Neural cell (in vitro differentiated cells): ENCODE results near the gene DNAJC15.

Experiments used
- EP300 ChIP-seq: fragments of 450-650 bp; conservative IDR thresholded peaks from 2 replicates; pipeline ENCODE4 v1.6.1; 2014; ENCODE audit warnings: antibody characterized with exemption, mild to moderate bottlenecking, moderate library complexity; ENCODE audit not compliant: poor library complexity, severe bottlenecking
- EZH2 ChIP-seq: fragments of 200-600, 300-800 bp; shearing (Covaris generic), sonication (generic); IDR thresholded peaks from 2 replicates; pipeline ENCODE4 v1.6.1; 2014; ENCODE audit warnings: antibody characterized with exemption, low read length, borderline replicate concordance, mild to moderate bottlenecking; ENCODE audit not compliant: insufficient read depth, poor library complexity, severe bottlenecking
- POLR2AphosphoS5 ChIP-seq: IDR thresholded peaks from 2 replicates; pipeline ENCODE4 v1.6.1; 2012
- RAD21 ChIP-seq: fragments of 450-650 bp; conservative IDR thresholded peaks from 2 replicates; pipeline ENCODE4 v1.6.1; 2014; ENCODE audit warnings: antibody characterized with exemption, mild to moderate bottlenecking, moderate library complexity
- TF ChIP-seq, protein P1 (sequence below): fragments of 450-650 bp; IDR thresholded peaks from 2 replicates; pipeline ENCODE4 v1.5.1; 2014; ENCODE audit warnings: antibody characterized with exemption, mild to moderate bottlenecking, moderate library complexity; ENCODE audit not compliant: poor library complexity, severe bottlenecking

DNA sequence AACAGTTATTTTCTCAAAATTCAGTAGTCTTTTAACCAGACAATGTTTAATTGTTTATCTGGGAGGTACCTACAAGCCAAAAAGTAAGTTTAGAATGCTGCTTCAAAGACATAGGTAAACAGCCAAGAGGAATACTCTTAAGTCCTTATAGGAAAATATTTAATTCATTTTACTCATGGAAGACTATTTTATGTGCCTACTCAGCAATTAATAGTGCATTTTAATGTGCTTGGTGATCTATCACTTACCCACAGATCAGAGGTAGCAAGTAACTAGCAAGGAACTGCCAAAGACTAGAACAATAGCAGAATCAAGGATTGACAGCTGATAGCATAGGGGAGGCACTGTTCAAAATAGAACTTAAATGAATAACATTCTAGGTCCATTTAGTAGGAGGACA, 60.4 kb downstream of the DNAJC15 start:
- TF ChIP-seq POLR2AphosphoS5 (no peak), EZH2 (no peak), RAD21 (no peak), EP300 (no peak)
- TF ChIP-seq, protein P1, sequence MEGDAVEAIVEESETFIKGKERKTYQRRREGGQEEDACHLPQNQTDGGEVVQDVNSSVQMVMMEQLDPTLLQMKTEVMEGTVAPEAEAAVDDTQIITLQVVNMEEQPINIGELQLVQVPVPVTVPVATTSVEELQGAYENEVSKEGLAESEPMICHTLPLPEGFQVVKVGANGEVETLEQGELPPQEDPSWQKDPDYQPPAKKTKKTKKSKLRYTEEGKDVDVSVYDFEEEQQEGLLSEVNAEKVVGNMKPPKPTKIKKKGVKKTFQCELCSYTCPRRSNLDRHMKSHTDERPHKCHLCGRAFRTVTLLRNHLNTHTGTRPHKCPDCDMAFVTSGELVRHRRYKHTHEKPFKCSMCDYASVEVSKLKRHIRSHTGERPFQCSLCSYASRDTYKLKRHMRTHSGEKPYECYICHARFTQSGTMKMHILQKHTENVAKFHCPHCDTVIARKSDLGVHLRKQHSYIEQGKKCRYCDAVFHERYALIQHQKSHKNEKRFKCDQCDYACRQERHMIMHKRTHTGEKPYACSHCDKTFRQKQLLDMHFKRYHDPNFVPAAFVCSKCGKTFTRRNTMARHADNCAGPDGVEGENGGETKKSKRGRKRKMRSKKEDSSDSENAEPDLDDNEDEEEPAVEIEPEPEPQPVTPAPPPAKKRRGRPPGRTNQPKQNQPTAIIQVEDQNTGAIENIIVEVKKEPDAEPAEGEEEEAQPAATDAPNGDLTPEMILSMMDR: no peak
